GM19043 (cell line): ENCODE results near the gene EIF2AK3.

Source experiments
- ATAC-seq: cut with Tn5 transposase; IDR thresholded peaks from one replicate; pipeline ENCODE4 v1.9.1; 2021; ENCODE audit warnings: low read depth; ENCODE audit not compliant: unreplicated experiment

EIF2AK3 gene

GRCh38 chr2:88545118-88545517 lies 82.1 kb downstream of the EIF2AK3 start:
- no peak for ATAC-seq

GRCh38 chr2:88543541-88544057 lies 83.7 kb downstream of the EIF2AK3 start:
- no peak for ATAC-seq

DNA sequence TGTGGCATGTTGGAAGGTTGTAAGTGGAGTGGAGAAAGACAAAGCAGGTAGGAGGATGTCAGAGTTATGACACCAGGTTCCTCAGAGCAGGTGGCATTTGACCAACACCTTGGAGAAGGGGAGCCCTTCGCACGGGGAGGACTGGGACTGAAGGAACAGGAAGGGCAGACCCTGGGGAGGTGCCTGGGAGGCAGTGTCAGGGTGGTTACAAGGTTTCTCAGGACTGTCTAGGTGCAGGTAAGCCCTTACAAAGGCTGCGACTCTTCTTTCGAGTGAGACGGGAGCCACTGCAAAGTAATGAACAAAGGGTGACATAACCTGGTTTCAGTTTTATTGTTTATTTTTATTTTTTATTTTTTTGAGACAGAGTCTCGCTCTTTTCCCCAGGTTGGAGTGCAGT lies 84.6 kb downstream of the EIF2AK3 start:
- no peak for ATAC-seq

DNA sequence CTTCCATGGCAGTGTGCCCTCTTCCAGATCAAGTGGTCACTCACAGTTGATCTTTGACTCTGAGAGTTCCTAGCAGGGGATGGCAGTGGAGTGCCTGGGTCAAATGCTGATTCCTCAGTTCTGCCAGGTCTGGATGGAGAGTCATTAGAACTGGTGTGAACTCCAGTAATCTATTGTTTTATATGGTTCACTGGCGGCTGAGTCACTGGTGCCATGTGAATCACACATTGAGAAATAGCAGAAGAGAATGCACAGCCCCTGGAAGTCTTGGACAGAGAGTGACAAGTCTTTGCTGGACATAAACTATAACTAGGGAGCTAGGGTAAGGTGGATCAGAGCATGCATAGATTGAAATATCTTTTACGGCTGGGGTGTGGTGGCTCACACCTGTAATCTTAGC lies 86.9 kb downstream of the EIF2AK3 start:
- ATAC-seq = no peak

DNA sequence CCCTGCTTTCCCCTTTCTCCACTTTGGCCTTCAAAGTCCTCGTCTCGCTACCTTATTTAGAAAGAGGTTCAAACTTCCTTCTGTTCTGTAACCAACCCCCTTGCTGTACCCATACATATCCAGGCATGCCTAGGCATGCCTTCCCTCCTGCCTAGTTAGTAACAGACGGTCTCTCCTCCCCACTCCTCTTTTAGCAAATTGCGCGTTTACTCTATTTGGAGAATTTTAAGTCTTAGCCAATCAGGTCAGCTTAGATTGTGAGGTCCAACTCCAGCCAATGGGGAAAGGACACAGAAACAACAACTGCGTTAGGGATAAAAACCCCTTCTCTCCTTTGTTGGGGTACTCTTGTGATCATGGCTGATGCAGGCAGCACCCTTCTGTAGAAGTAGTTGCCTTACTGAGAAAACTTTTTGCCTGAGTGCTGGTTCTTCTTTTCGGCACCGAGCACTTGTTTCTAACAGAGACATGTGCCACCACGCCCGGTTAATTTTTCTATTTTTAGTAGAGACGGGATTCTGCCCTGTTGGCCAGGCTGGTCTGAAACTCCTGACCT lies 88.8 kb downstream of the EIF2AK3 start:
- ATAC-seq = no peak

- ATAC-seq = no peak
These were observed 89.6 kb downstream of the EIF2AK3 start for GRCh38 chr2:88537640-88538039.

DNA sequence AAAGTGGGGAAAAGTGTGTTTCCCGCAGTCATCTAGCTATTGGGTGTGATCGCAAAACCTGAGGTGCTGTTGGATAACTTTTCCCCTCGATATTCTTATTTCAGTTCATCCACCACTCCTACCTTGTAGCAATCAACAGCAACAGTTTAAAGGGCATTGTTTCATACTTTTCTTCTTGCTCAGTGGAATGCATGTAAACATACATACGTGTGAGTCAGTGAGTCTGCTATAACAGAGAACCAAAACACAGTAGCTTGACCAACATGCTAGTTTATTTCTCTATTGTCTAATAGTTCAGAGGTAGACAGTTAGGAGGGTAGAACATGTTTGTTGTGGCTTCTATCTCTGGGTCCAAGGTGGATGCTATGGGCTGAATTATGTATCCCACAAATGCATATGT lies 97.2 kb downstream of the EIF2AK3 start:
- ATAC-seq = no peak

DNA sequence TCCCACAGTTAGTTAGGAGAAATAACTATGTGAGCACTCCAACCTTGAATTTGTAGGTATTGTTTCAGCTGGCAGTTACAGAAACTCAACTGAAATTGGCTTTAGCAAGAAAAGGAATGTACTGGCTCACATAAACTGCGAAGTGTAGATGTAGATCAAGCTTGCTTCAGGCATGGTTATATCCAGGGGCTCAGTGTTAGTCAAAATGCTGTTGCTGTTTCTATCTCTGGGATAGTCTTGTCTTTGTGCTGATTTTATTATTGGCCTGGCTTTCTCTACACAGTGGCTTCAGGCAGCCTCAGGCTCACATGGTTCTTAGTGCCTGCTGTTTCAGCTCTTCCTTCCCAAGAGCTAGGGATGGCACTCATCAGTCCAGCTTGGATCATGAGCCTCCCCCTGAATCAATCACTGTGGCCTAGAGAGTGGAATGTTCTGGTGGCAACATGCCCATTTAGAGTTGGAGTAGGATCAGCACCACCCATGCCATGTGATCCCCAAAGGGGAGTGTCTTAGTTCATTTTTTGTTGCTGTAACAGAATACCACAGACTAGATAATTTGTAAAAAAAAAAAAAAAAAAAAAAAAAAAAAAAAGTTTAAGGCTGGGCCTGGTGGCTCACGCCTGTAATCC lies 105.7 kb downstream of the EIF2AK3 start:
- no peak for ATAC-seq

GRCh38 chr2:88517759-88518201 lies 109.5 kb downstream of the EIF2AK3 start:
- ATAC-seq = no peak
